PC-9 (cell line): Measurements from ENCODE around the gene STARD13. TPM values are rescaled to one million over a fixed set of nuclear protein-coding genes. Genes with fewer than 3 reads are reported as not detected.

Experiments
- BruUV-seq: library from RNA; stranded (reverse); fragments of 400-500 nt; replicated peaks from 2 replicates; lab custom pipeline; 2021; lab: Mats Ljungman, UMichigan
- CTCF ChIA-PET: fragments of 300-600 bp; sonication (Branson Sonifier 250); formaldehyde crosslinking; loops from one replicate; lab custom pipeline; 2022; ENCODE audit warnings: antibody characterized with exemption; lab: Charles Lee
- POLR2A ChIA-PET: fragments of 300-600 bp; sonication (Branson Sonifier 250); formaldehyde crosslinking; loops from one replicate; lab custom pipeline; 2022; ENCODE audit warnings: antibody characterized with exemption; ENCODE audit not compliant: unreplicated experiment; lab: Charles Lee
- DNase-seq, 2 experiments: peaks; one replicate each; pipeline versions ENCODE4 v3.0.0 to v3.0.0-alpha.2; 2015 to 2022; ENCODE audit warnings: mixed read lengths in 1 of 2
- H2AFZ ChIP-seq: fragments of 200-600 bp; sonication (generic); 2 replicates; pipeline ENCODE4 v1.8.1; 2017; ENCODE audit warnings: antibody characterized with exemption
- H3F3A ChIP-seq: fragments of 200-600 bp; sonication (generic); 2 replicates; pipeline ENCODE4 v1.8.1; 2017; ENCODE audit warnings: antibody characterized with exemption, mild to moderate bottlenecking, low read depth; ENCODE audit not compliant: insufficient read depth
- H3K27ac ChIP-seq: fragments of 200-600 bp; sonication (generic); 2 replicates; pipeline ENCODE4 v1.6.1; 2016; ENCODE audit warnings: mixed run types
- H3K27me3 ChIP-seq: fragments of 200-600 bp; sonication (generic); 2 replicates; pipeline ENCODE4 v1.6.1; 2016; ENCODE audit warnings: low read depth, mixed run types; ENCODE audit not compliant: insufficient read depth
- H3K36me3 ChIP-seq: fragments of 200-600 bp; sonication (generic); 2 replicates; pipeline ENCODE4 v1.6.1; 2016; ENCODE audit warnings: low read depth, mixed run types
- H3K4me1 ChIP-seq: fragments of 200-600 bp; sonication (generic); replicated peaks from 2 replicates; pipeline ENCODE4 v1.6.1; 2016; ENCODE audit warnings: mixed run types; ENCODE audit not compliant: insufficient read depth
- H3K4me2 ChIP-seq: fragments of 200-600 bp; sonication (generic); 2 replicates; pipeline ENCODE4 v1.6.1; 2017; ENCODE audit warnings: mixed run types
- H3K4me3 ChIP-seq: fragments of 200-600 bp; sonication (generic); 2 replicates; pipeline ENCODE4 v1.6.1; 2016; ENCODE audit warnings: mixed run types
- H3K79me2 ChIP-seq: fragments of 200-600 bp; sonication (generic); 2 replicates; pipeline ENCODE4 v1.6.1; 2017; ENCODE audit warnings: low read depth, mixed run types
- H3K9me2 ChIP-seq: fragments of 200-600 bp; sonication (generic); 2 replicates; pipeline ENCODE4 v1.8.1; 2017; ENCODE audit warnings: mild to moderate bottlenecking; ENCODE audit not compliant: insufficient read depth
- H3K9me3 ChIP-seq: fragments of 200-600 bp; sonication (generic); 2 replicates; pipeline ENCODE4 v1.8.1; 2016; ENCODE audit warnings: low read depth; ENCODE audit not compliant: insufficient read depth
- H4K20me1 ChIP-seq: fragments of 200-600 bp; sonication (generic); 2 replicates; pipeline ENCODE4 v1.8.1; 2017; ENCODE audit not compliant: insufficient read depth
- CTCF ChIP-seq: fragments of 200-600 bp; sonication (generic); conservative IDR thresholded peaks from 2 replicates; pipeline ENCODE4 v1.6.1; 2017; ENCODE audit warnings: mixed run types, antibody characterized with exemption, mild to moderate bottlenecking, moderate library complexity
- EZH2 ChIP-seq: fragments of 200-600 bp; sonication (generic); IDR thresholded peaks from 2 replicates; pipeline ENCODE4 v1.8.0; 2017; ENCODE audit warnings: antibody characterized with exemption, low read depth
- intact Hi-C: fragments of 100-400 bp; cut with micrococcal nuclease; formaldehyde crosslinking; loops from one replicate; pipeline ENCODE4 v1.10.0; 2022; ENCODE audit not compliant: unreplicated experiment
- total RNA-seq: library from RNA; stranded (reverse); gene quantifications from 2 replicates; pipeline ENCODE4 v1.2.3, GENCODE V29; 2021

Gene STARD13
- total RNA-seq, 1 experiment from 2014 or later, result 19.6 TPM

GRCh38 chr13:33195693-33196464 lies 89.7 kb downstream of the STARD13 start:
- no peak for TF ChIP-seq EZH2
- no peak for TF ChIP-seq CTCF
- H3K27ac ChIP-seq, result peak overlapping the region; percentile 38
- no peaks in the 10 kb centered on the region for H3K9me2 ChIP-seq
- no peaks in the 10 kb centered on the region for H3K9me3 ChIP-seq
- H4K20me1 ChIP-seq, result no peaks in the 10 kb centered on the region
- H3K36me3 ChIP-seq, result 0 out of 2 replicates have a peak, but pooled peaks cover 2% of the 10 kb centered on the region
- peaks cover 11% of the 10 kb centered on the region for H3K4me1 ChIP-seq
- intact Hi-C loops, result no loop called here
- ChIA-PET CTCF (no interaction called here), POLR2A (no interaction called here)
- no peaks in the 10 kb centered on the region; the same call in 1 of the 2 replicates for H3F3A ChIP-seq
- DNase-seq, result no peak
- no peaks in the 10 kb centered on the region for H3K27me3 ChIP-seq
- H3K79me2 ChIP-seq, result no peaks in the 10 kb centered on the region
- H3K4me2 ChIP-seq, result no peak overlapping the region; the same call in 1 of the 2 replicates
- no peak overlapping the region for H3K4me3 ChIP-seq
- no peak overlapping the region for H2AFZ ChIP-seq
- BruUV-seq, result no TSS peak

DNA sequence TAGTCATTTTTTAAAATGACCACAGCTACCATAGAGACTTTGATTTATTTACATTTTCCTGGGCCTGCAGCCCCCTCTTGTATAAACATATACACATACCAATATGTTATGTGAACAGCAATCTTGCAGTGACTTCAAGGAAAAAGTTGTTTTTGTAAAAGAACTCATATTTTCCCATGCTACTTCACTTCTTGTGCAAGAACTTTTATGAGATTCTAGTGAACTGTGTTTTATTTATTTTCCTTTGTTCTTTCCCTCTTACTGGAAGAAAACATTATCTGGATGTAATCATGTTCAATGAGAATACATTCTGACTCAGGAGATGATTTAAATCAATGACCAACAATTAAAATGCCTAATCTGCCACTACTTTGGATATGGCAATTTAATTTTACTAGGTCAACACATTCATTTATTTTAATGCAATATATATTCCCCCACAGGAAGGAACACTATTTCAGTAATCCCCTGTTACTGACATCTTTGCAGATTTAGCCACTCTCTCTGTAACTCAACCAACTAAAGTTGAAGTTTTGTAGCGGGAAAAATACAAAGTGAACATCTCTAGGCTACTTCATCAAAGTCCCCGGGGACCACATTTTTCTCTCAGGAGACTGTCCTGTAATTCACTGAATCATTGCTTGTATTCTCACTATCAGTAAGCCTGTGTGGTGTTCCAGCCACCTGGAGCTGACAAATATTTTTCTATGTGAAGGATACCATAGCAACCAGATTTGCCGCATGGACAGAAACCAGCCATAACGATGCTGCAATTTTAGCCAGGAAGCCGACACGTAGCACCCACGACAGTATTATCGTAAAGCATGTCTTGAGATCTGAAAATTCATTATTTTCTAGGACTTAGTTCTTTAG lies 90.5 kb downstream of the STARD13 start:
- peak overlapping the region; percentile 38 for H3K27ac ChIP-seq
- no peaks in the 10 kb centered on the region for H3K9me2 ChIP-seq
- ChIA-PET POLR2A (no interaction called here), CTCF (no interaction called here)
- no peaks in the 10 kb centered on the region for H3K9me3 ChIP-seq
- no peaks in the 10 kb centered on the region for H4K20me1 ChIP-seq
- H3K27me3 ChIP-seq, result no peaks in the 10 kb centered on the region
- intact Hi-C loops, result no loop called here
- no peak overlapping the region for H2AFZ ChIP-seq
- H3K4me3 ChIP-seq, result no peak overlapping the region
- no TSS peak for BruUV-seq
- peaks cover 11% of the 10 kb centered on the region for H3K4me1 ChIP-seq
- DNase-seq, result peak in 1 of 2 experiments; percentile 73
- H3K36me3 ChIP-seq, result 0 out of 2 replicates have a peak, but pooled peaks cover 2% of the 10 kb centered on the region
- TF ChIP-seq EZH2, result no peak
- no peaks in the 10 kb centered on the region; the same call in 1 of the 2 replicates for H3F3A ChIP-seq
- no peaks in the 10 kb centered on the region for H3K79me2 ChIP-seq
- no peak overlapping the region for H3K4me2 ChIP-seq

DNA sequence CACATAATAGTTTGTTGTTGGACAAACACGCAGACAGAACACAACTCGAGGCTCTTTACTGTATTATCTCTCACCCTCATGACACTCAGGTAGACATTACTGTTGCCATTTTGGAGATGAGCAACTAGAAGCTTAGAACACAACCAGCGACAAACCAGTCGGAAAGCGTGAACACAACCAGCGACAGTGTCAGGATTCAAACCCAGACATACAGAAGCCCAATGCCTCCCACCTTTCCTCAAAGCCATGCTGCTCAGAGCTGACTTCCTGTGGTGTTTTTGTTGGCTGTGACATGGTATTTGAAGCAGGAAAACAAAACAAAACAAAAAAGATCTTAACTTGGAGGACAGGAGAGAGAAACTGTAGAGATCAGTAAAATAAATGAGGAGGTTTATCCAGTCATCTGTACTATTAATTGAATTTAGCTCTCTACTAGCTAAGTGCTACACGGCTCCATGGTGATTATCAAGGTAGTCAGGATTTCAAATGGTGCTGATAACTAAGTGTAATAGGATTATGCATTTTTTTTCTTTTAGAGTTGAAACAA lies 92.1 kb downstream of the STARD13 start:
- Histone ChIP-seq H3K36me3 (0 out of 2 replicates have a peak, but pooled peaks cover 2% of the 10 kb centered on the region), H3K27ac (no peak overlapping the region), H3K27me3 (no peaks in the 10 kb centered on the region), H4K20me1 (no peaks in the 10 kb centered on the region), H3K4me2 (no peak overlapping the region), H3K4me3 (no peak overlapping the region), H3F3A (no peaks in the 10 kb centered on the region; the same call in none of the 2 replicates), H3K9me3 (no peaks in the 10 kb centered on the region), H3K9me2 (no peaks in the 10 kb centered on the region), H3K4me1 (peaks cover 11% of the 10 kb centered on the region), H3K79me2 (no peaks in the 10 kb centered on the region), H2AFZ (no peak overlapping the region)
- TF ChIP-seq EZH2 (no peak), CTCF (no peak)
- CTCF ChIA-PET, result no interaction called here
- DNase-seq, result no peak
- intact Hi-C loops, result no loop called here
- POLR2A ChIA-PET, result interaction anchor here (0.6 to 0.7 kb wide), 3 partner anchors 36 to 70 kb away, joined by 3 to 10 read pairs (median 4); no protein-coding TSS in a partner anchor
- BruUV-seq, result no TSS peak
